Erythroblast (primary cell): ENCODE measurements around the gene PHOSPHO2.

Experiments
- GATA1 ChIP-seq: IDR thresholded peaks from 2 replicates; pipeline ENCODE4 v1.6.1; 2011; ENCODE audit warnings: low read depth, mild to moderate bottlenecking, control low read depth, low read length, moderate library complexity
- POLR2A ChIP-seq: IDR thresholded peaks from 2 replicates; pipeline ENCODE4 v1.6.1; 2011; ENCODE audit warnings: mild to moderate bottlenecking, low read length

- TF ChIP-seq POLR2A = no peak
- TF ChIP-seq GATA1 = no peak
These were observed 21.3 kb downstream of the PHOSPHO2 start for GRCh38 chr2:169715379-169716237.
